ENCODE data around the gene SERTAD4. TPM values are rescaled to one million over a fixed set of nuclear protein-coding genes. Genes with fewer than 3 reads are reported as not detected.
A peak's percentile ranks its signal among the peaks of the same experiment; 100 is the strongest.
"Not testable (repeated sequence)": the region's sequence is repeated elsewhere in the genome, so short reads cannot be mapped to it uniquely, and the experiment has no call there.

Gene SERTAD4
- polyA plus RNA-seq (ENCODE audit: insufficient read length in 4 of 4) = 1 to 10 TPM; 3.6 to 7.0 (median 5.1) TPM

GRCh38 chr1:210232511-210233215, at the start of gene SERTAD4:
TSS of gene SERTAD4 (plus strand) at chr1:210232796. CDS start at chr1:210237961, 5,165 bp downstream.
- DNase-seq (ENCODE audit: low read depth in 4 of 4, low spot score in 3 of 4) = peak in 1 of 4 donors; percentile 28

- no peak for DNase-seq (ENCODE audit: low read depth in 4 of 4, low spot score in 3 of 4)
These were observed 47.5 kb upstream of the SERTAD4 start for GRCh38 chr1:210185063-210185462.

- DNase-seq (ENCODE audit: low read depth in 4 of 4, low spot score in 3 of 4) = not testable (repeated sequence)
These were observed 44.6 kb upstream of the SERTAD4 start for GRCh38 chr1:210187849-210188606.

- no peak for DNase-seq (ENCODE audit: low read depth in 4 of 4, low spot score in 3 of 4)
These were observed 43.2 kb upstream of the SERTAD4 start for GRCh38 chr1:210189426-210189825.

- no peak for DNase-seq (ENCODE audit: low read depth in 4 of 4, low spot score in 3 of 4)
These were observed 36.9 kb upstream of the SERTAD4 start for GRCh38 chr1:210195635-210196160.

- not testable (repeated sequence) for DNase-seq (ENCODE audit: low read depth in 4 of 4, low spot score in 3 of 4)
These were observed 36.3 kb upstream of the SERTAD4 start for GRCh38 chr1:210196266-210196665.

GRCh38 chr1:210198840-210199239, 33.8 kb upstream of the SERTAD4 start:
- no peak for DNase-seq (ENCODE audit: low read depth in 4 of 4, low spot score in 3 of 4)

- DNase-seq (ENCODE audit: low read depth in 4 of 4, low spot score in 3 of 4) = no peak
These were observed 32.4 kb upstream of the SERTAD4 start for GRCh38 chr1:210200124-210200736.

GRCh38 chr1:210201681-210202080, 30.9 kb upstream of the SERTAD4 start:
- no peak for DNase-seq (ENCODE audit: low read depth in 4 of 4, low spot score in 3 of 4)

GRCh38 chr1:210207597-210208450, 24.8 kb upstream of the SERTAD4 start:
- no peak for DNase-seq (ENCODE audit: low read depth in 4 of 4, low spot score in 3 of 4)

- DNase-seq (ENCODE audit: low read depth in 4 of 4, low spot score in 3 of 4) = no peak
These were observed 19.3 kb upstream of the SERTAD4 start for GRCh38 chr1:210213335-210213734.

GRCh38 chr1:210214573-210215409, 17.8 kb upstream of the SERTAD4 start:
- DNase-seq (ENCODE audit: low read depth in 4 of 4, low spot score in 3 of 4) = no peak

- DNase-seq (ENCODE audit: low read depth in 4 of 4, low spot score in 3 of 4) = no peak
These were observed 15.1 kb upstream of the SERTAD4 start for GRCh38 chr1:210217482-210217881.

GRCh38 chr1:210218047-210218446, 14.5 kb upstream of the SERTAD4 start:
- no peak for DNase-seq (ENCODE audit: low read depth in 4 of 4, low spot score in 3 of 4)

GRCh38 chr1:210222340-210223006, 10.1 kb upstream of the SERTAD4 start:
- DNase-seq (ENCODE audit: low read depth in 4 of 4, low spot score in 3 of 4) = peak in 1 of 4 donors; percentile 18

- no peak for DNase-seq (ENCODE audit: low read depth in 4 of 4, low spot score in 3 of 4)
These were observed 9.2 kb upstream of the SERTAD4 start for GRCh38 chr1:210223226-210223904.

- DNase-seq (ENCODE audit: low read depth in 4 of 4, low spot score in 3 of 4) = no peak
These were observed 4.4 kb upstream of the SERTAD4 start for GRCh38 chr1:210228158-210228557.

- DNase-seq (ENCODE audit: low read depth in 4 of 4, low spot score in 3 of 4) = no peak
These were observed 2.4 kb upstream of the SERTAD4 start for GRCh38 chr1:210230149-210230695.
